Pancreas (tissue), 10 donors: ENCODE measurements around the gene HSD11B1. TPM values are rescaled to one million over a fixed set of nuclear protein-coding genes. Genes with fewer than 3 reads are reported as not detected.

Experiments used
- ATAC-seq, 4 donors: fragments of 200-7000 bp; cut with Tn5 transposase; one replicate each; pipeline versions ENCODE4 v1.8.0 to v1.9.1; 2020; ENCODE audit warnings: mild to moderate bottlenecking in 4 of 4, moderate library complexity in 4 of 4
- DNase-seq, 6 donors: peaks; one replicate each; pipeline ENCODE4 v3.0.0-alpha.2; 2020
- FAIRE-seq: peaks from 2 replicates; lab custom pipeline; 2012; peaks lifted over from hg19 to GRCh38; lab: Jason Lieb, UNC
- H3K27ac ChIP-seq, 4 donors: fragments of 200-600 bp; sonication (generic); 1 replicate in 3 of 4; 2 replicates in 1 of 4; pipeline versions ENCODE4 v1.5.0 to v1.8.0; 2020
- H3K27me3 ChIP-seq, 4 donors: fragments of 200-600 bp; one replicate each; pipeline ENCODE4 v1.8.0; 2021
- H3K36me3 ChIP-seq, 3 donors: fragments of 200-600 bp; sonication (generic) in 1 of 3; one replicate each; pipeline versions ENCODE4 v1.5.0 to v1.8.0; 2020 to 2021
- H3K4me1 ChIP-seq, 3 donors: fragments of 200-600 bp; one replicate each; pipeline ENCODE4 v1.8.0; 2021
- H3K4me3 ChIP-seq, 4 donors: fragments of 200-600 bp; sonication (generic) in 2 of 4; one replicate each; pipeline versions ENCODE4 v1.5.0 to v1.8.0; 2020 to 2021
- H3K9me3 ChIP-seq, 4 donors: fragments of 200-600 bp; one replicate each; pipeline ENCODE4 v1.8.0; 2021
- CTCF ChIP-seq, 4 donors: fragments of 200-600 bp; sonication (generic) in 3 of 4; IDR thresholded peaks; one replicate each; pipeline versions ENCODE4 v1.5.0 to v1.8.0; 2021; ENCODE audit warnings: antibody characterized with exemption in 4 of 4
- WGBS, 2 donors: extraction: QIAGEN DNeasy Blood & Tissue Kit; methylation state at CpG; one replicate each; pipeline ENCODE4 v1.1.7; 2013; 5-methylcytosine and 5-hydroxymethylcytosine counted together
- intact Hi-C, 3 donors: fragments of 100-400 bp; cut with DNase I; formaldehyde crosslinking; loops; one replicate each; pipeline versions ENCODE4 v1.11.1 to v1.14.2; 2022
- polyA plus RNA-seq, 2 donors: library from polyadenylated mRNA; stranded (reverse); fragments of 200-250 nt; gene quantifications; one replicate each; pipeline ENCODE4 v1.2.3, GENCODE V29; 2013
- total RNA-seq, 6 donors: library from RNA; stranded (reverse); fragmentation: NEBNext Ultra II Directional in 4 of 6; extraction: Animal tissue kit (Norgen Biotek cat#: 25700) in 4 of 6; gene quantifications; one replicate each; pipeline versions ENCODE4 v1.2.1 to v1.2.4, GENCODE V29; 2021 to 2023
- donor health status: healthy with polysubstance abuse.
- donor health status: DM: no; HTN: no; CAD: no; lungs with moderate emphysema.
- donor health status: DM: no; HTN: no; CAD: no.
- donor health status: control.
- donor health status: control.
- donor health status: Bipolar disorder and iron deficiency.
- donor health status: DM: yes; HTN: yes; CAD: no.
- donor health status: DM: no; HTN: no; CAD: no.
- donor health status: DM: no; HTN: no; CAD: no.
- donor health status: DM: yes; HTN: yes; CAD: no.

Gene HSD11B1
- total and polyA plus RNA-seq, 8 donors, result 0.47 to 5.6 (median 1.0) TPM; not detected in 2

GRCh38 chr1:209659909-209660308 is 44.7 kb upstream of the HSD11B1 start:
- H3K4me1 ChIP-seq, result peaks cover 12 to 23% (median 16%) of the 10 kb centered on the region in 3 donors
- intact Hi-C loops, result no loop called here
- FAIRE-seq (no peak), DNase-seq (no peak), ATAC-seq (peak in 1 of 4 donors; percentile 8)
- H3K9me3 ChIP-seq, result no peaks in the 10 kb centered on the region
- no peak for TF ChIP-seq CTCF (IDR thresholded peaks at IDR 0.05)
- no peaks in the 10 kb centered on the region for H3K27me3 ChIP-seq
- H3K27ac ChIP-seq, result no peak overlapping the region
- 71 to 81% methylated on average over 5 of the region's 5 CpGs for WGBS, 2 donors
- H3K4me3 ChIP-seq, result no peak overlapping the region
- H3K36me3 ChIP-seq, result no peaks in the 10 kb centered on the region

- no peak for TF ChIP-seq CTCF (IDR thresholded peaks at IDR 0.05)
- intact Hi-C loops, result no loop called here
- H3K4me3 ChIP-seq, result no peak overlapping the region
- no peak for FAIRE-seq
- no peaks in the 10 kb centered on the region for H3K9me3 ChIP-seq
- H3K27ac ChIP-seq, result no peak overlapping the region
- H3K4me1 ChIP-seq, result peaks cover under 1 to 12% (median 4%) of the 10 kb centered on the region in 3 donors
- no peaks in the 10 kb centered on the region for H3K36me3 ChIP-seq
- 74 to 78% methylated on average over 1 of the region's 1 CpG for WGBS, 2 donors
- H3K27me3 ChIP-seq, result no peaks in the 10 kb centered on the region
- no peak for DNase-seq
- no peak for ATAC-seq
Measured at GRCh38 chr1:209661071-209661470, 43.6 kb upstream of the HSD11B1 start.

GRCh38 chr1:209662879-209663327 is 41.7 kb upstream of the HSD11B1 start:
- intact Hi-C loops, result no loop called here
- peak; percentile 25 to 76 (median 41) for ATAC-seq
- TF ChIP-seq CTCF (IDR thresholded peaks at IDR 0.05), result no peak
- Histone ChIP-seq H3K4me1 (peaks cover 0 to 6% (median 0%) of the 10 kb centered on the region in 3 donors), H3K9me3 (no peaks in the 10 kb centered on the region), H3K36me3 (no peaks in the 10 kb centered on the region), H3K27me3 (no peaks in the 10 kb centered on the region), H3K4me3 (no peak overlapping the region), H3K27ac (no peak overlapping the region)
- FAIRE-seq, result no peak
- DNase-seq, result no peak
- WGBS, 2 donors, result 26 to 36% methylated on average over 3 of the region's 3 CpGs

GRCh38 chr1:209667103-209667502 is 37.5 kb upstream of the HSD11B1 start:
- Histone ChIP-seq H3K27me3 (no peaks in the 10 kb centered on the region), H3K4me3 (no peak overlapping the region), H3K4me1 (peaks cover 0 to 6% (median 0%) of the 10 kb centered on the region in 3 donors), H3K36me3 (no peaks in the 10 kb centered on the region), H3K9me3 (no peaks in the 10 kb centered on the region), H3K27ac (no peak overlapping the region)
- DNase-seq (no peak), FAIRE-seq (no peak), ATAC-seq (no peak)
- intact Hi-C loops, result no loop called here
- no peak for TF ChIP-seq CTCF (IDR thresholded peaks at IDR 0.05)
- WGBS, 2 donors, result 92 to 94% methylated on average over 1 of the region's 1 CpG

- DNase-seq (no peak), ATAC-seq (no peak), FAIRE-seq (no peak)
- no peak for TF ChIP-seq CTCF (IDR thresholded peaks at IDR 0.05)
- Histone ChIP-seq H3K9me3 (no peaks in the 10 kb centered on the region), H3K27ac (no peak overlapping the region), H3K4me1 (peaks cover 0 to 3% (median 0%) of the 10 kb centered on the region in 3 donors), H3K36me3 (no peaks in the 10 kb centered on the region), H3K27me3 (no peaks in the 10 kb centered on the region), H3K4me3 (no peak overlapping the region)
- 93 to 96% methylated on average over 4 of the region's 4 CpGs for WGBS, 2 donors
- intact Hi-C loops, result no loop called here
Measured at GRCh38 chr1:209667708-209668107, 36.9 kb upstream of the HSD11B1 start.
